ENCODE results near the gene ANO3. TPM values are rescaled to one million over a fixed set of nuclear protein-coding genes. Genes with fewer than 3 reads are reported as not detected.
"Not testable (repeated sequence)": the region's sequence is repeated elsewhere in the genome, so short reads cannot be mapped to it uniquely, and the experiment has no call there.

ANO3 gene
- total RNA-seq, result 4.1 TPM

- FAIRE-seq (no peak), DNase-seq (ENCODE audit: low spot score in 2 of 2) (peak in 1 of 2 donors; percentile 59)
Measured at GRCh38 chr11:26331911-26332571, at the start of gene ANO3. ANO3 (plus strand) TSS chr11:26332130; CDS start chr11:26332276, 146 bp downstream.

DNA sequence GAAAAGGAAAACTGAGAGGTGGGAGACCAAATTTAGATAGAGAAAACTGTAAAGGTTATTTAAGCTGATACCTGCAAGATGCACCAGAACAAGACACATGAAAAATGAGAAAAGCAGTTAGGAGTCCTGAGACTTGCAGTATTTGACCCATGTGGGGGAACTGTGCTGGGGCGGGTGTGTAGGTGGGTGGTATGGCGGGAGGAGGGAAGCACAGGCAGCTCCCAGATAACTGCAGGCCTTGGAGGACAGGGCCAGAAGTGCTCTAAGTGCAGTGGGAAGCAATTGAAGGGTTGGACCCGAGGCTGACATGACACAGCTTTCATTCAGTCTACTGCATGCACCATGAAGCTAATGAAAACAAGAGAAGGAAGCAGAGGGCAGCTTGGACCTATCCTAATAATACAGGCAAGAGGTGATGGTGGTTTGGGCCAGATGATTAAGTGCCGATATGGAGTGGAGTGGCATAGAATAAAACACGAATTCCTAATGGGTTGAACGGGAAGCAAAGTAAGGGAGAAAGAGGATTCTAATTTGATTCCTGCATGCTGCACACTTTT, 48.0 kb upstream of the ANO3 start:
- no peak for FAIRE-seq

GRCh38 chr11:26285608-26286007, 46.3 kb upstream of the ANO3 start:
- FAIRE-seq, result no peak
- no peak for DNase-seq (ENCODE audit: low spot score in 2 of 2)

More for the DNA sequence above, 48.0 kb upstream of the ANO3 start:
- no peak for DNase-seq (ENCODE audit: low spot score in 2 of 2)

GRCh38 chr11:26286472-26287066, 45.4 kb upstream of the ANO3 start:
- DNase-seq (ENCODE audit: low spot score in 2 of 2), result no peak

GRCh38 chr11:26287067-26287518, 44.8 kb upstream of the ANO3 start:
- DNase-seq (ENCODE audit: low spot score in 2 of 2), result no peak
- FAIRE-seq, result no peak

More at GRCh38 chr11:26286472-26287066, 45.4 kb upstream of the ANO3 start:
- FAIRE-seq, result no peak

DNA sequence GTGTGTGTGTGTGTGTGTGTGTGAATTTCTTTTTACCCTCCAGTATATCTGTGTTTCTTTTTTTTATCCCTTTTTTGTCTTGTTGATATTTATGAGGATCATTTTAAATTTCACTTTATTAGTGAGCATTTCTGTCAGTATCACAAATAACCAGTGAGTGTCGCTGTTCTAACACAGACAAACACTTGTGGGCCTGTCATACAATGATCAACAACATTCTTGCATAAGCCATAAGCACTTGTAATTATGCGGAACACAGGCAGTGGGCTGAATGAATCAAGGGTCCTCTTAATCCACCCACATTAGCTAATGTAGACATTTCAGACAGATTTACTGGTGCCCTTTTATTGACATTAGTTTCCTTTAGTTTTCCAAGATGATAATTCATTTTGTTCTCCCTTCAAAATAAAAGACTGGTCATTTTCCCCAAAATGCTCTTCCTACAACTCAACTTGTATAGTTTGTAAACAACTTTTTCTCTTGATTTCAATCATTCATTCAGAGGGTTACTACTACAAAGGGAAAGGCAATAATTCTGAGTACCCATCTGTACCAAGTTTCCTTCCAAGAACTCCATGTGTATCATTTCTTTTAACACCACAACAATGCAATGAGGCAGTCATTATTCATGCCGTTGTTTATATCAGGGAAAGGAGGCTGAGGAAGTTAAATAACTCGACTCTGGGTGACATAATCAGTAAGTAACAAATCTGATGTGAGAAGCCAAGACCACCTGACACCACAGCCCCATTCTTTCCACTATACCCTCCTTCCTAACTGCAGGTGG, 34.5 kb upstream of the ANO3 start:
- DNase-seq (ENCODE audit: low spot score in 2 of 2), result peak; percentile 5 to 32
- FAIRE-seq, result peak; percentile 36

DNA sequence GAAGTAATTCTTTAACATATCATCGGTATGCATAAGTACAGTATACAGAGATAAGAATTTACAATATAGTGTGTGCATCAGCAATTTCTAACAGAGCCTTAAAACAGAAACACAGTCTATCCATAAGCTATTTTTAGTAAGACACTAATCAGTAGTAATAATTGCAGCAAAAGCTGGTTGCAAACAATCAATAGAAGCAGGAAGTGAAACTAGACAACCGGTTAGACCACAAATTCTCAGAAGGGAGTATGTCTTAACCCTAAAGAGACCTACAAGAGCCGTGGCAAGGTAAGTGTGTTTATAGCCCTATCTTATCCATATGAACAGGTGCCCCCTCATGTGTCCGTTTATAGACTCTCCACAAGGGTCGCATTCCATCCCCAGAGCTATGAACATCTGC, 15.6 kb upstream of the ANO3 start:
- not testable (repeated sequence) for FAIRE-seq

GRCh38 chr11:26319906-26320305, 12.0 kb upstream of the ANO3 start:
- DNase-seq (ENCODE audit: low spot score in 2 of 2), result no peak
- FAIRE-seq, result no peak

More for the DNA sequence above, 15.6 kb upstream of the ANO3 start:
- DNase-seq (ENCODE audit: low spot score in 2 of 2), result not testable (repeated sequence)

DNA sequence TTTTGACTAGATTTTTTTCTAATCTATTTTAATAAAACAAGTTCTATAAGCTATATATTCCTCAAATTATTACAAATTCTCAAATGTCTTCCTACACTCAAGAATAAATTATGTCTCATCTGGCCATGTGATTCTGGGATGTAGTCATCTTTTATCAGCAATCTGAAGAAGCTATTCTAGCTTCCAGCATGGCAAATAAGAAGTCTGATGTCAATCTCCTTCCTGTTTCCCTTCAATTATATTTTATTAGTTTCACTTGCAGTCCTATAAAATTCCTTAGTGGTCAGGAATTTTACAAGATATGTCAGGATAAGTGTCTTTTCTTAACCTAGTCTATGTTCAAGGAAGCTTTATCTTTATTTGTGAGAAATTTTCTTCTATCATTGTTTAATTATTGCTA, 10.4 kb upstream of the ANO3 start:
- FAIRE-seq, result no peak

DNA sequence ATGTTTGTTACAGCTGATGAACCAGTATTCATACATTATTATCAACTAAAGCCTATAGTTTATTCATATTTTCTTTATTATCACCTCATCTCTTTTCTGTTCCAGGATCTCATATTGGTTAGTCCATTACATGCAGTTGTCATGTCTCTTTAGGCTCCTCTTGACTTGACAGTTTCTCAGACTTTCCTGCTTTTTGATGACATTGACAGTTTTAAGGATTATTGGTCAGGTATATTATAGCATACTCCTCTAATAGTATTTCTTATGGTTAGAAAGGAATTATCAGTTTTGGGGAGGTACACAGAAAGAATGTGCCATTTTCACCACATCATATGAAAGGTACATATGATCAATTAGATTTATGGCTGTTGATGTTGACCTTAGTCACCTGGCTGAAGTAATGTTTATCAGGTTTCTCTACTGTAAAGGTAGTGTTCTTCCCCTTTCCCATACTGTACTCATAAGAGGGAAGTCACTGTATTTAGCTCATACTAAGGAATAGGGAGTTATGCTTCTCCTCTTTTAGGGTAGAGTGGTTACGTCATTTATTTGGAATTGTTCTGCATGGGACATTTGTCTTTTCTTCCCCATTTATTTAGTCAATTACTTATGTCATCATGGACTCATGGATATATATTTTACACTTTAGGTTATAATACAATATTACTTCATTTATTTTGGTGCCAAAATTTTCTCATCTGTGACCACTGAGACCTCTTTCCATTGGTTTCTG, 9.4 kb upstream of the ANO3 start:
- DNase-seq (ENCODE audit: low spot score in 2 of 2) (no peak), FAIRE-seq (no peak)

More for the DNA sequence above, 10.4 kb upstream of the ANO3 start:
- no peak for DNase-seq (ENCODE audit: low spot score in 2 of 2)

- DNase-seq (ENCODE audit: low spot score in 2 of 2) (no peak), FAIRE-seq (no peak)
Measured at GRCh38 chr11:26323837-26324236, 8.1 kb upstream of the ANO3 start.

GRCh38 chr11:26324270-26324669, 7.7 kb upstream of the ANO3 start:
- DNase-seq (ENCODE audit: low spot score in 2 of 2), result no peak
- no peak for FAIRE-seq

DNA sequence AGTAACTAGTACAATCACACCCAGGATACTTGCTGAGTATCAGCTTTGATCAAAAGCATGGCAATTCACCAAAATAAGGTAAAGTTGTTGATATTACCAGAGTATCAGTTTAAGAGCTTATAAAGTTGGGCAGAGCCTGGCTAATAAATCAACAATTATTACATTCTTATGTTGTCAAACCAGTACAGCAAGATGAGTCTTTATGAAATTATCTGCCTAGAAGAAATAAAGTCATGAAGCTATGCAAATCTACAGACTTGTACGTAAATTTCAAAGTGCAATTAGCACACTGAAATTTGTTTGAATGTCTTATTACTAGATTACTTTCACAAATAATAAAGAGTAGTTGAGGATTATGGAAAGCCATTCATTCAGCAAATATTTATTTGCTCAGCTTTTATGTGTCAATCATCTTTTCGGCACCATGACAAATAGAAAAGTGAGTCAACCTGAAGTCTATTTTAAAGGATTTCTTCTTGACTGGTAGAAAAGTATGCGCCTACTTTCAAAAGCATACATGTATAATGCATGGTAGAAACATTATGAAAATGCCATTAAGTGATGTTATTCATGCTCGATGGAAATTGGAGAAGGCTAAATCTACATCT, 5.0 kb upstream of the ANO3 start:
- no peak for FAIRE-seq
- no peak for DNase-seq (ENCODE audit: low spot score in 2 of 2)

DNA sequence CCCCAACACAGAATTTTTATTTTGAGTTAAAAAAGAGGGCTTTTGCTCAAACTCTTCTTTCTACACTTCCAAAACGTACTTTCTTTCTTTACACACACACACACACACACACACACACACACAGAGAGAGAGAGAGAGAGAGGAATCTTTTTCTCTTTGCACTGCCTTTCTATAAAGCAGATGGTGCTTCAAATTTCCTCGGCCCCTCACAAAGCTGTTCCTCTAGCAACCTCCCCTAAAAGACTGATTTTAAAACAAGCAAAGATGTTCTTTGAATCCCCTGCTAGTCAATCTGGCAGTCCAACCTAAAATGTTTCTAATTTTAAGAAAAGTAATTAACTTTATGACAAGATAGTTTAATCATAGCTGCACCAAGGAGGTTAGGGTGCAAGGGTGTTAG, 2.7 kb upstream of the ANO3 start:
- no peak for DNase-seq (ENCODE audit: low spot score in 2 of 2)

GRCh38 chr11:26330262-26330661, 1.7 kb upstream of the ANO3 start:
- FAIRE-seq (no peak), DNase-seq (ENCODE audit: low spot score in 2 of 2) (no peak)

More for the DNA sequence above, 2.7 kb upstream of the ANO3 start:
- FAIRE-seq, result no peak

DNA sequence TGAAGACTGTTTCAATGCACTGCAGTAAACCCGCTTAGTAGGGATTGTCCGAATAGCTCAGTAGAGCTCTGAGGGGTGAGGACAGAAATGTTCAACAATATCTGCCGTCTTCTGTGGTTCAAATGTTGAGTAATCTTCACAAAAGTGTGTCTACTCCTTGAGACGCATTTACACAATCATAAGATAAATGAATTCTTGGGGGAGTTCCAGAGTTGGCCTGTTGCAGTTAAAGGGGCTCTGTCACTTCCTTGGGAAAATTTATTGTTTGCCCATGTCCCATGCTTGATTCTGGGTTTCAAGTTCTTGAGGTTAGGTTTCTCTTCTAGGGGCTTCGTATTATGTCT, 614 bp downstream of the ANO3 start:
- no peak for FAIRE-seq

GRCh38 chr11:26333906-26334305, 2.0 kb downstream of the ANO3 start:
- no peak for FAIRE-seq
- no peak for DNase-seq (ENCODE audit: low spot score in 2 of 2)

More for the DNA sequence above, 614 bp downstream of the ANO3 start:
- no peak for DNase-seq (ENCODE audit: low spot score in 2 of 2)

DNA sequence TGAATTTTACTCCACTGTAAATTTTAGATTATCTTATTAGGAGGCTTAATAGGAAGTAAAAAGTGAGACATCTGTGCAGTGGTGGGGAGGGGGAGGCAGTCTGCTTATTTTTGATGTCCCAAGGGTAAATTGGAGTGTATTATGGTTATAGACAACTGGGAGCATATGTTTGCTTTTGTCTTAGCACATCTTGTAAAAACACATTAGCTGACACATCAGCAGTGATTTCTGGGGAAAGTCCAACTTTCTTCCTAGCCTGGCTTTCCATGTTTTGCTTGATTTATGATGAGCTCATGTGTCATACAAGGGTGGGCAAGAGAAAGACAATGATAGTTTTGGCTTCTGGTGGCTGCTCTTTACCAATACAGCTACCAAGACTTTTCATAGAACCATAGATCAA, 4.0 kb downstream of the ANO3 start:
- FAIRE-seq, result no peak
- DNase-seq (ENCODE audit: low spot score in 2 of 2), result no peak

GRCh38 chr11:26344647-26345046, 12.7 kb downstream of the ANO3 start:
- FAIRE-seq (peak; percentile 6), DNase-seq (ENCODE audit: low spot score in 2 of 2) (no peak)

DNA sequence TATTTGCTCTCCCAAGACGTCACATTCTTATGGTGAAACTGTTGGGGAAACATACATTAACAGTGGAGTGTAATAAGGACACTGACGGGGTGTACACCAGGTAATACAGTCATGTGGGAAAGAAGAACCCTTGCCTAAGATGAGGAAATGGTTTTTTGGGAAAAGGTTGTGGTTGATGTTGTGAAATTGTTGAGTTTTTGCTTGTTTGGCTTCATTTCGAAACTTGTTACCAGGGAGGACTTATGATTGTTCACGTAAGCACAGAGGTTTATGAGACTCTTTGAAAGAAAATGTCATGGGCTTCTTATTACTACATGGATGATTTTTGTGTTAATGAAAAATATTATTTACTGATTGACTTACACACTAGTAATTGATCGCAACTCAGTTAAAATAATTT, 16.8 kb downstream of the ANO3 start:
- FAIRE-seq, result no peak
- no peak for DNase-seq (ENCODE audit: low spot score in 2 of 2)
